ENCODE data around the gene C12orf57. TPM values are rescaled to one million over a fixed set of nuclear protein-coding genes. Genes with fewer than 3 reads are reported as not detected.

The C12orf57 gene
- total and polyA plus RNA-seq, 2 experiments from 2014 or later = 204 to 262 TPM

GRCh38 chr12:6894321-6894720 lies 49.5 kb upstream of the C12orf57 start:
- DNase-seq (ENCODE audit: low spot score) = no peak
- H3F3A ChIP-seq (replicated peaks; ENCODE audit: low read depth) = peaks cover 16% of the 10 kb centered on the region
- no peak overlapping the region for H2AFZ ChIP-seq
- H3K4me1 ChIP-seq (ENCODE audit: insufficient read depth) = 0 out of 2 replicates have a peak, but pooled peaks cover 6% of the 10 kb centered on the region
- H3K4me1 Mint-ChIP-seq = peaks cover 9% of the 10 kb centered on the region; the same call in 2 of the 3 replicates
- H3K27me3 ChIP-seq (ENCODE audit: insufficient read depth) = no peaks in the 10 kb centered on the region
- TF ChIP-seq STAT1 (IDR thresholded peaks at IDR 0.05; ENCODE audit: unreplicated experiment) (no peak), ZNF331 (CRISPR knock-in tag; IDR thresholded peaks at IDR 0.05; ENCODE audit: low read depth) (no peak), ZNF114 (CRISPR knock-in tag; IDR thresholded peaks at IDR 0.05) (no peak), ETS1 (IDR thresholded peaks at IDR 0.05) (no peak), REST (IDR thresholded peaks at IDR 0.05; ENCODE audit: unreplicated experiment) (no peak), EZH2phosphoT487 (IDR thresholded peaks at IDR 0.05; ENCODE audit: unreplicated experiment) (no peak), JUNB (IDR thresholded peaks at IDR 0.05; ENCODE audit: unreplicated experiment) (no peak), CTCF (conservative IDR thresholded peaks at IDR 0.05; ENCODE audit: low read depth in 2 of 2) (no peak), CREB1 (CRISPR knock-in tag; IDR thresholded peaks at IDR 0.05; ENCODE audit: low read depth) (no peak), POLR2AphosphoS5 (IDR thresholded peaks at IDR 0.05; ENCODE audit: low read depth) (no peak)
- H4K20me1 ChIP-seq (replicated peaks; ENCODE audit: insufficient read depth) = no peaks in the 10 kb centered on the region
- H3K27ac Mint-ChIP-seq = no peak overlapping the region
- H3K79me2 ChIP-seq (replicated peaks; ENCODE audit: insufficient read depth) = no peaks in the 10 kb centered on the region
- no peak for ATAC-seq
- H3K9me3 Mint-ChIP-seq = no peaks in the 10 kb centered on the region; the same call in 1 of the 3 replicates
- no peaks in the 10 kb centered on the region for H3K36me3 ChIP-seq (ENCODE audit: insufficient read depth)
- H3K4me2 ChIP-seq = no peak overlapping the region
- H3K36me3 Mint-ChIP-seq (ENCODE audit: low read depth) = no peaks in the 10 kb centered on the region
- no peaks in the 10 kb centered on the region for H3K9me2 ChIP-seq (ENCODE audit: insufficient read depth)
- no peak overlapping the region for H3K4me3 Mint-ChIP-seq
- H3K27ac ChIP-seq (ENCODE audit: low read depth) = no peak overlapping the region
- H3K27me3 Mint-ChIP-seq (ENCODE audit: insufficient read depth, low read depth, poor library complexity) = peaks cover 18% of the 10 kb centered on the region
- no peak overlapping the region for H3K4me3 ChIP-seq
